NCI-H460 (cell line): ENCODE measurements around the gene TARP. TPM values are rescaled to one million over a fixed set of nuclear protein-coding genes. Genes with fewer than 3 reads are reported as not detected.

Experiments
- DNase-seq: peaks from one replicate; pipeline ENCODE4 v3.0.0-alpha.2; 2016; ENCODE audit warnings: low read depth; ENCODE audit errors: extremely low read depth
- small RNA-seq, 2 experiments: library from RNA; depleted of rRNA; stranded (forward); fragments of <200 nt; gene quantifications; one replicate each; pipeline ENCODE3, GENCODE V24; 2014
- total RNA-seq: library from RNA; depleted of rRNA; stranded (reverse); fragments of >200 nt; shearing (Covaris generic); gene quantifications from 2 replicates; pipeline ENCODE4 v1.2.3, GENCODE V29; 2014; rRNA removed

TARP gene

GRCh38 chr7:38222481-38223096 is 50.8 kb downstream of the TARP start:
- peak; percentile 65 for DNase-seq

GRCh38 chr7:38220452-38220851 is 53.0 kb downstream of the TARP start:
- no peak for DNase-seq

- no peak for DNase-seq
Measured at GRCh38 chr7:38217672-38218071, 55.8 kb downstream of the TARP start.

- peak; percentile 74 for DNase-seq
Measured at GRCh38 chr7:38215735-38216670, 57.4 kb downstream of the TARP start.

GRCh38 chr7:38215115-38215514 is 58.3 kb downstream of the TARP start:
- DNase-seq = no peak

GRCh38 chr7:38211940-38212339 is 61.5 kb downstream of the TARP start:
- DNase-seq = no peak

- no peak for DNase-seq
Measured at GRCh38 chr7:38211486-38211885, 62.0 kb downstream of the TARP start.

Small RNA genes within 50 kb of the gene (small RNA-seq; reads per million reads assigned to genes)
- 0 reads per million in 2 experiments for gene TRGJ1
- gene TRGJ2 = 0 reads per million in 2 experiments
- 0 reads per million in 2 experiments for gene TRGJP
- 0 reads per million in 2 experiments for gene TRGJP1
- 0 reads per million in 2 experiments for gene TRGJP2
- 0 reads per million in 2 experiments for gene TRGVA

Other genes with a start within 250 kb of the TARP start
- gene STARD3NL, start 95.4 kb downstream of the TARP start, total RNA-seq = 75.0 and 78.7 TPM in 2 replicates